Measurements from ENCODE around the gene GIPR.
"Not testable (repeated sequence)": the region's sequence is repeated elsewhere in the genome, so short reads cannot be mapped to it uniquely, and the experiment has no call there.

The GIPR gene

GRCh38 chr19:45692187-45693105 lies 24.4 kb downstream of the GIPR start, which contains the start of gene QPCTL:
TSS of gene QPCTL (plus strand) at chr19:45692666. CDS start at chr19:45692704, 38 bp downstream.
- peak; percentile 100 for DNase-seq

- peak; percentile 65 for DNase-seq
These were observed 25.2 kb downstream of the GIPR start for GRCh38 chr19:45693106-45693788.

DNA sequence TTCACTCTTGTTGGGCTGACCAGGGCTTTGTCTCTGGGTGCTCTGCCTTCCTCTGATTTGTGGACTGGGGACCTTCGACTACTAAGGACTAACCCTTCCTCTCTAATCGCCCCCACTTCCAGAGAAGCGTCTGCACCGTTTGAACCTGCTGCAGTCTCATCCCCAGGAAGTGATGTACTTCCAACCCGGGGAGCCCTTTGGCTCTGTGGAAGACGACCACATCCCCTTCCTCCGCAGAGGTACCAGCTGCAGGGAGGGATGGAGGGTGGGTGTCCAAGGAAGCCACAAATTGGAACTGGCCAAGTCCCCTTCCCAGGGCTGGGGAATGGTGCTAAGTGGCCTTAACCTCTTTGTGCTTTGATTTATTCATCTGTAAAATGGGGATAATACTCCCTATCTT lies 33.7 kb downstream of the GIPR start:
- no peak for DNase-seq

- DNase-seq: no peak
These were observed 37.1 kb downstream of the GIPR start for GRCh38 chr19:45705115-45705514.

DNA sequence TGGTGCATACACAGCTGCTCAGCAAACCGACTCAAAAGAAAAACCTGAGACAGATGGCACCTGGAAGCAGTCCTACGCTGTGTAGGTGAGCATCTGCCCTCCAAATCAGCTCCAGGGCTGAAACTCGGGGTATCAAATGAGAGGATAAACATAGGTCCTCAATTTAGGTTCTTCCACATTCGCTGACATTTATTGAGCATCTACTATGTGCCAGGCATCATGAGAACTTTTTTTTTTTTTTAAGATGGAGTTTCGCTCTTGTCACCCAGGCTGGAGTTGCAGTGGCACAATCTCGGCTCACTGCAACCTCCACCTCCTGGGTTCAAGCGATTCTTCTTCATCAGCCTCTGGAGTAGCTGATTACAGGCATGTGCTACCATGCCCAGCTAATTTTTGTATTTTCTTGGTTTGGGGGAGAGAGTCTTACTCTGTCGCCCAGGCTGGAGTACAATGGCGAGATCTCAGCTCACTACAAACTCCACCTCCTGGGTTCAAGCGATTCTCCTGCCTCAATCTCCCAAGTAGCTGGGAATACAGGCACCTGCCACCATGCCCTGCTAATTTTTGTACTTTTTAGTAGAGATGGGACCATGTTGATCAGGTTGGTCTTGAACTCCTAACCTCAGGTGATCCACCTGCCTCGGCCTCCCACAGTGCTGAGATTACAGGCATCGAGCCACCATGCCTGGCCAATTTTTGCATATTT lies 37.8 kb downstream of the GIPR start:
- DNase-seq: peak; percentile 65

- DNase-seq: no peak
These were observed 42.5 kb downstream of the GIPR start for GRCh38 chr19:45710356-45711130.

DNA sequence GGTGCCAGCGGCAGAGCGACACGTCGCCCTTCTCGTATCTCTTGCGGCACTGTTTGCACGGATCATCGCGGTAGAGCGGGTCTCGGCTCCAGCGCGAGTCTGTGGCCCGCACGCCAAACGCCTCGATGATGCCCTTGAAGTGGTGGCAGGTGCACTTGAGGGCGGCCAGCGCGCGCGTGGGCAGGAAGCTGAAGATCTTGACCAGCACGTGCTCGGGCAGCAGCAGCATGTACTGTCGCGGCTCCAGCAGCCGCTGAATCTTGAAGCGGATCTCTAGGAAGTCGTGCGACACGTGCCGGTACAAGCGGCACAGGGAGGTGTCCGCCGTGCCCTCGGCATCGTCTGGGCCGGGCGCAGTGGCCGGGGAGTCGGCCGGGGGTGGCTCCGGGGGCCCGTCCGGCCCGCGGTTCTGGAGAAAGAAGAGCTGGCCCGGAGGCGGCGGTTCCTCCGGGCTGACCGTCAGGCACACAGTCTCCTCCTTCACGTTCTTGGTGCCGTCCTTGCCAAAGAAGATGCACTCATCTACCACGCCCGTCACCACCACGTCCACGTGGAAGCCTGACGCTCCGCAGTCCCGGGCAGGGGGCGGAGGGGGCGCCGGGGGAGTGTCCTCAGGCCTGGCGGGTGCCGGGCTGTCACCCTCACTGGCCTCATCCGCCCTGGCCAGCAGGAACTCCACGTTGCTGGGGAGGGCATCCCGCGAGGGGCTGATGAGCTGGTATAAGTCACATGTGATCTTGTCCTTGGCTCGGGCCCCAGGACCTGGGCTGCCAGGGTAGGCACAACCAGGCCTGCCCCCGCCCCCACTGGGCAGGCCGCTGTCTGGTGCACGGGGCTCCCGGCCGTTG lies 44.1 kb downstream of the GIPR start:
- no peak for DNase-seq

DNA sequence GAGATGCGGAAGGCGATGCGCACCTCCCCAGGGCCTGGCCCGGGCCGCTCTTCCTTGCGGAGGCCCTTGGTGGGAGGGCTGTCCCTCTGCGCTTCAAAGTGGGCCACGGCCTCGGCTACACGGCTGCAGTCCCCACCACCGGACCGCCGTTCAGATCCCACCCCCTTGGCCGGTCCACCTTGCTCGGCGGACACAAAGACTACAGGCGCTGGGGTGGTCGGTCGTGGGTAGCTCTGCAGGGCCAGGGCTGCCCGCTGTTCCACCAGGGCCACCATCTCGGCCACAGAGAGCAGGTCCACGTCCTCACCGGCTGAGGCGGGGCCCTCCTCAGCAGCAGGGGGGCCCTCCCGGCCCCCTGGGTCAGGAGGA lies 44.7 kb downstream of the GIPR start:
- DNase-seq: no peak

- no peak for DNase-seq
These were observed 45.1 kb downstream of the GIPR start for GRCh38 chr19:45713141-45713540.

DNA sequence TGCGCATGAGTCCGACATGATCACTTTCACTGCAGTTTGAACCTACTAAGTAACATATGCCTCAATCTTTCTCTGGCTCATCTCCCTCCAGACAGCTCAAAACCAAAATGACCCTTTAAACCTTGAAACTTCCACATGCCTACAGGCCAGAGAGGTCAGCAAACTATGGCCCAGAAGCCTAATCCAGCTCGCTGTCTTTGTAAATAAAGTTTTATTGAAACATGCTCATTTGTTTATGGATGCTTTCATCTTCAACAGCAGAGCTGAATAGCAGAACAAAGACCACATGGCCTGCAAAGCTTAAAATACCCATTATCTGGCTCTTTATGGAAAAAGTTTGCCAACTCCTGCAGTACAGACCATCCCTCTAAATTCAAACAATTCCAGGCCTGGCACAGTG lies 47.1 kb downstream of the GIPR start:
- no peak for DNase-seq

GRCh38 chr19:45716359-45717130 lies 48.5 kb downstream of the GIPR start:
- DNase-seq: peak; percentile 45

GRCh38 chr19:45717131-45717982 lies 49.3 kb downstream of the GIPR start:
- DNase-seq: peak; percentile 99

- no peak for DNase-seq
These were observed 50.1 kb downstream of the GIPR start for GRCh38 chr19:45717983-45718650.

GRCh38 chr19:45720065-45720464 lies 52.0 kb downstream of the GIPR start:
- not testable (repeated sequence) for DNase-seq

GRCh38 chr19:45728683-45729082 lies 60.7 kb downstream of the GIPR start:
- DNase-seq: not testable (repeated sequence)

DNA sequence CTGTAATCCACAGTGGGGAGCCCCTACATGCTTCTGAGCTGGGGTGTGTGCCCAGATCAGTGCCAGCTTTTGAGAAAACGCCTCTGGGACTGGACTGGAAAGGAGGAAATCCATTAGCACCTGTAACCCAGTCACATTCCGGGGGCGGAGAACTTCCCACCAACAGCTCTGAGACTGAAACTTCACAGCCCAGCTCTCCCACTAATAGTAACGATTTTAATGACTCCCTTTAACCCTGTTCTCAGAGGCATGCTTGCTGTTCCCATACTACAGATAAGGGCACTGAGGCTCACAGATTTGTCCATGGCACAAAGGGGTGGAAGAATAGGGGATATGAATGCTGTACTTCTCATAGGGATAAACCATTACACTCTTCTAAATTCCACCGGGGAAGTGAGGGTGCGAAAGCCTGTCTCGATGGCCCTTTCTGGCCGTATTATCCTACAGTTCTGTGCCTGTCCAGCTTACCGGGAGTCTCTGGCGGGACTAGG lies 61.8 kb downstream of the GIPR start:
- no peak for DNase-seq

GRCh38 chr19:45730368-45731288 lies 62.6 kb downstream of the GIPR start, which contains the start of gene FBXO46:
TSS of gene FBXO46 (minus strand) at chr19:45730896. CDS start at chr19:45713495, 17,401 bp downstream.
- peak; percentile 99 for DNase-seq
